ENCODE results near the gene MRPL44. TPM values are rescaled to one million over a fixed set of nuclear protein-coding genes. Genes with fewer than 3 reads are reported as not detected.

Gene MRPL44
- total RNA-seq, 1 donor from 2014 or later = 20.6 TPM

- DNase-seq (ENCODE audit: low spot score) = no peak
Measured at GRCh38 chr2:224009605-224010315, 52.5 kb downstream of the MRPL44 start.

- DNase-seq (ENCODE audit: low spot score) = no peak
Measured at GRCh38 chr2:224011837-224012236, 54.6 kb downstream of the MRPL44 start.

- DNase-seq (ENCODE audit: low spot score) = no peak
Measured at GRCh38 chr2:224014336-224014735, 57.1 kb downstream of the MRPL44 start.

- DNase-seq (ENCODE audit: low spot score) = no peak
Measured at GRCh38 chr2:224016963-224017362, 59.7 kb downstream of the MRPL44 start.

Other genes with a start within 250 kb of the MRPL44 start
- 52.7 TPM for gene AP1S3, start 119.9 kb upstream of the MRPL44 start, total RNA-seq
- gene WDFY1, start 12.1 kb upstream of the MRPL44 start, total RNA-seq = 55.2 TPM
- 10.9 TPM for gene SERPINE2, start 81.8 kb downstream of the MRPL44 start, total RNA-seq

Data from ureter (tissue), 1 donor.